Central memory CD8-positive, alpha-beta T cell (primary cell): ENCODE data around the gene ADGRB2.

ENCODE experiments used
- ATAC-seq: fragments of 150-1000 bp; cut with Tn5 transposase; replicated peaks from 2 replicates; pipeline ENCODE4 v1.10.0; 2022; ENCODE audit warnings: mild to moderate bottlenecking, moderate FRiP score, moderate number of reproducible peaks; ENCODE audit not compliant: poor library complexity, severe bottlenecking; ENCODE audit errors: extremely low read depth
- DNase-seq, 2 donors: peaks; one replicate each; pipeline ENCODE4 v3.0.0; 2021; ENCODE audit warnings: low spot score in 2 of 2
- H3K27ac Mint-ChIP-seq: one replicate; pipeline ENCODE4 v1.8.0; 2022; ENCODE audit warnings: low read depth, mild to moderate bottlenecking, moderate library complexity, mixed read lengths
- H3K27me3 Mint-ChIP-seq: one replicate; pipeline ENCODE4 v1.8.0; 2022; ENCODE audit warnings: mixed read lengths
- H3K36me3 Mint-ChIP-seq: one replicate; pipeline ENCODE4 v1.8.0; 2022; ENCODE audit warnings: mild to moderate bottlenecking, moderate library complexity, mixed read lengths; ENCODE audit not compliant: insufficient read depth
- H3K4me1 Mint-ChIP-seq: one replicate; pipeline ENCODE4 v1.8.0; 2022; ENCODE audit warnings: mixed read lengths
- H3K4me3 Mint-ChIP-seq: one replicate; pipeline ENCODE4 v1.8.0; 2022; ENCODE audit warnings: mild to moderate bottlenecking, moderate library complexity, mixed read lengths
- H3K9me3 Mint-ChIP-seq: one replicate; pipeline ENCODE4 v1.8.0; 2022; ENCODE audit warnings: mixed read lengths

Gene ADGRB2

DNA sequence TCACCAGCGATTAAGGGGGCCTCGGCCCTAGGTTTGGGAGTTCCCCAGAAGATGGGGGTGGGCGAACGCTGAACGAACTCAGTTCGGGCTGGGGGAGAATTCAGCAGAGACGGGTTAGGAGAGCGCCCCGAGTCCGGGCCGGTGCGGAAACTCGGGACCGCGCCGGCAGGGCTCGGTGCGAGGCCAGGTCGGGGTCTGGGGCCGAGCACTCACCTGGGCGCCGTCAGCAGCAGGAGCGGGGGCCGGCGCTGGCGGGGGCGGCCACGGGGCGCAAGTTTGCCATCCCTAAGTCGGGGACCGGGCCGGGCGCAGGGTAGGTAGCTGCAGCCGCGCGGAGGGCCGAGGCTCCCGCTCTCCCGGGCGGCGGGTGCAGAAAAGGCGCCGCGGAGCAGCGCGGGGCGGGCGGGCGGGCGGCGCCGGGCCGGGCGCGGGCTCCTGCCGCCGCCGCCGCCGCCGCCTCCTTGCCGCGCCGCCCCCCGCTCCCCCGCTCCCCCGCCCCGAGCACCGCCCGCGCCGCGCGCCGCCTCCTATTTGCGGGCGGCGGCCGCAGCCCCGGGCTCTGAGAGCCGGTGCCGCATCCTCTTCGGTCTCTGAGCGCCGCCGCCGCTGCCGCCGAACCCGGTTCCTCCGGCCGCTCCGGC, 349 bp downstream of the ADGRB2 start:
- ATAC-seq (no peak), DNase-seq (no peak)

GRCh38 chr1:31762726-31763670, 1.1 kb downstream of the ADGRB2 start:
- Mint-ChIP-seq H3K4me1 (peaks cover 27% of the 10 kb centered on the region), H3K27ac (no peak overlapping the region), H3K9me3 (no peaks in the 10 kb centered on the region), H3K36me3 (peaks cover 7% of the 10 kb centered on the region), H3K4me3 (peak overlapping the region; percentile 87), H3K27me3 (no peaks in the 10 kb centered on the region)
- DNase-seq (peak; percentile 45 to 59), ATAC-seq (peak; percentile 47)

More for the DNA sequence above, 349 bp downstream of the ADGRB2 start:
- no peaks in the 10 kb centered on the region for H3K9me3 Mint-ChIP-seq
- peaks cover 7% of the 10 kb centered on the region for H3K36me3 Mint-ChIP-seq
- peak overlapping the region; percentile 87 for H3K4me3 Mint-ChIP-seq
- H3K4me1 Mint-ChIP-seq: peaks cover 30% of the 10 kb centered on the region
- H3K27me3 Mint-ChIP-seq: no peaks in the 10 kb centered on the region
- no peak overlapping the region for H3K27ac Mint-ChIP-seq

- Mint-ChIP-seq H3K27ac (no peak overlapping the region), H3K27me3 (no peaks in the 10 kb centered on the region), H3K4me1 (peaks cover 27% of the 10 kb centered on the region), H3K4me3 (peak overlapping the region; percentile 87), H3K36me3 (peaks cover 5% of the 10 kb centered on the region), H3K9me3 (no peaks in the 10 kb centered on the region)
- DNase-seq (no peak), ATAC-seq (no peak)
Observed at GRCh38 chr1:31762323-31762722, 1.8 kb downstream of the ADGRB2 start.

- Mint-ChIP-seq H3K9me3 (no peaks in the 10 kb centered on the region), H3K36me3 (peaks cover 5% of the 10 kb centered on the region), H3K27me3 (no peaks in the 10 kb centered on the region), H3K4me1 (peaks cover 27% of the 10 kb centered on the region), H3K4me3 (peak overlapping the region; percentile 87), H3K27ac (no peak overlapping the region)
- ATAC-seq: no peak
- no peak for DNase-seq
Observed at GRCh38 chr1:31761883-31762282, 2.3 kb downstream of the ADGRB2 start.

GRCh38 chr1:31760471-31761470, 3.4 kb downstream of the ADGRB2 start:
- H3K36me3 Mint-ChIP-seq: peaks cover 5% of the 10 kb centered on the region
- no peaks in the 10 kb centered on the region for H3K27me3 Mint-ChIP-seq
- no peaks in the 10 kb centered on the region for H3K9me3 Mint-ChIP-seq
- H3K4me1 Mint-ChIP-seq: peaks cover 27% of the 10 kb centered on the region
- DNase-seq (peak; percentile 31 to 32), ATAC-seq (peak; percentile 55)
- H3K4me3 Mint-ChIP-seq: peak overlapping the region; percentile 87
- H3K27ac Mint-ChIP-seq: no peak overlapping the region

DNA sequence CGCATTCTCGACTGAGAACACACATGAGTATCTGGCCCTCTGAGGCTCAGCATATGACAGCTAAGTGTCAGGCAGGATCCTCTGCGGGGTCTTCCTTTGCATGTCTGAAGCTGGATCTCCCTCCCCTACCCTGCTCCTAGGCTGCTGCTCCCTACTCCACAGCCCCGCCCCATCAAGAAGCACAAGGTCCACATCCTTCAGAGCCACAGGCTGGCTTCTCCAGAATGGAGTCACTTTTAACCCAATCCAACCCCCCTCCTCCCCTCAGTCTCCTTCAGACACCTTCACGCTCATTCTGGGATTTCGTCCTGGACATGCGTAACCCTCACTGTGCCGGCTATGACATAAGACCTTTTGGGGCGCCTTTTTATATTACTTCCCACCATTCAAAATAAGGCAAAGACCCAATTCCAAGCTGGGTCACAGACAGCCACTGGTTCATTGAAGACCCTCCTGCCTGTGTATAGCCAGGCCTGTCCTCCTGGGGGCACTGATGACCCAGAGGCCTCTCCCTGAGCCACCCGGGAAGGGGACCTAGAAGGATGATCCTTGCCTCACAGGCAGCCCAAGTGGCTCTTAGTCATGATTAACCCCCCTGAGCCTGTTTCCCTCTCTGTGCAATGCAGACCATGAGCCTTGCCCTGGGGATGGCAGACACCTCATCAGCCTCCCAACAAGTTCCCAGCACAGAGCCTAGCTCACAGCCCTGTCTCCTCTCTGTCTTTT, 4.7 kb downstream of the ADGRB2 start:
- Mint-ChIP-seq H3K27ac (no peak overlapping the region), H3K36me3 (peaks cover 3% of the 10 kb centered on the region), H3K4me3 (peak overlapping the region; percentile 87), H3K27me3 (no peaks in the 10 kb centered on the region), H3K4me1 (peaks cover 27% of the 10 kb centered on the region), H3K9me3 (no peaks in the 10 kb centered on the region)
- DNase-seq (no peak), ATAC-seq (no peak)

GRCh38 chr1:31758823-31759222, 5.3 kb downstream of the ADGRB2 start:
- H3K36me3 Mint-ChIP-seq: peaks cover 3% of the 10 kb centered on the region
- no peaks in the 10 kb centered on the region for H3K9me3 Mint-ChIP-seq
- H3K27me3 Mint-ChIP-seq: no peaks in the 10 kb centered on the region
- no peak overlapping the region for H3K27ac Mint-ChIP-seq
- no peak for ATAC-seq
- peaks cover 27% of the 10 kb centered on the region for H3K4me1 Mint-ChIP-seq
- no peak for DNase-seq
- H3K4me3 Mint-ChIP-seq: no peak overlapping the region

DNA sequence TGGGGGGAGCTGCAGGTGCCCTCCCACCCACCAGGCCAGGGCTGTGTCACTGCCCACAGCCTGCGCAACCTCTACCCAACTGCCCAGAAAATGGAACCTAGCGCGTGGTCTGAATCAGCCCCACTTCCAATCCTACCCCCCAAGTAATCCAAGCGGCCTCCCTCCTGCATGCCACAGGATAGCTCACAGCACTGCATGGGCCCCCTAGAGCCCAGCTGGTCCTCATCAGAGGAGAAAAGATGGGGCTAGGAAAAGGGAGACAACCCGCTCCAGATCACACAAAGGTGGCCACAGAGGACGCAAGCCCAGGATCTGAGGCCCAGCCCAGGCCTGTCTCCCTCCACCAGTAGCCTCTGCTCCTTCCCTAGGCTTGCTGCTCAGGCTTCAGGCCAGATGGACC, 6.2 kb downstream of the ADGRB2 start:
- Mint-ChIP-seq H3K27ac (no peak overlapping the region), H3K4me1 (peaks cover 21% of the 10 kb centered on the region), H3K36me3 (no peaks in the 10 kb centered on the region), H3K27me3 (no peaks in the 10 kb centered on the region), H3K9me3 (no peaks in the 10 kb centered on the region), H3K4me3 (no peak overlapping the region)
- DNase-seq: no peak
- ATAC-seq: no peak

DNA sequence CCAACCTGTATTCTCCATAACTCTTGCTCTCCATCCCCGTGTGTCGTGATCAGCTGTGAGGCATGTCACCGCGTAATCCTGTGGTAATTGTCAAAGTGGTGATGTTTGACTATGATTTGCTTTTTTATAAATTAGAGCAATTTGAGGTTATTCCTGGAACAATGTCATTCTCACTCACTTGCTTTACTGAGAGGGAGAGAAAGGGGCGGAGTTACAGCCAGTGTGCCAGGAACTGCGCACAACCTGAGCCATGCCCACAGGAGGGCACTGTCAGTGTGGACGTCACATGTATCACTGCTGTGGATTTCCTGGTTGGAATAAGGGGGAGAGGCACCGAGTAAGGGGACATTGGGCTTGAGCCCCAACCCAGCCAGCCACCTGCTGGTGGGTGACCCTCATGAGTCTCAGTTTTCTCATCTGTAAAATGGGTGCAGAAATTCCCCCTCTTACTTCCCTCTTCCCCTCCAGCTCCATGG, 6.9 kb downstream of the ADGRB2 start:
- Mint-ChIP-seq H3K27ac (no peak overlapping the region), H3K9me3 (no peaks in the 10 kb centered on the region), H3K27me3 (no peaks in the 10 kb centered on the region), H3K36me3 (peaks cover under 1% of the 10 kb centered on the region), H3K4me1 (peaks cover 23% of the 10 kb centered on the region), H3K4me3 (no peak overlapping the region)
- ATAC-seq (no peak), DNase-seq (no peak)

- DNase-seq (no peak), ATAC-seq (no peak)
- H3K9me3 Mint-ChIP-seq: no peaks in the 10 kb centered on the region
- H3K27ac Mint-ChIP-seq: no peak overlapping the region
- H3K27me3 Mint-ChIP-seq: no peaks in the 10 kb centered on the region
- H3K36me3 Mint-ChIP-seq: peaks cover 1% of the 10 kb centered on the region
- H3K4me3 Mint-ChIP-seq: no peak overlapping the region
- H3K4me1 Mint-ChIP-seq: peaks cover 23% of the 10 kb centered on the region
Observed at GRCh38 chr1:31756578-31756977, 7.6 kb downstream of the ADGRB2 start.

DNA sequence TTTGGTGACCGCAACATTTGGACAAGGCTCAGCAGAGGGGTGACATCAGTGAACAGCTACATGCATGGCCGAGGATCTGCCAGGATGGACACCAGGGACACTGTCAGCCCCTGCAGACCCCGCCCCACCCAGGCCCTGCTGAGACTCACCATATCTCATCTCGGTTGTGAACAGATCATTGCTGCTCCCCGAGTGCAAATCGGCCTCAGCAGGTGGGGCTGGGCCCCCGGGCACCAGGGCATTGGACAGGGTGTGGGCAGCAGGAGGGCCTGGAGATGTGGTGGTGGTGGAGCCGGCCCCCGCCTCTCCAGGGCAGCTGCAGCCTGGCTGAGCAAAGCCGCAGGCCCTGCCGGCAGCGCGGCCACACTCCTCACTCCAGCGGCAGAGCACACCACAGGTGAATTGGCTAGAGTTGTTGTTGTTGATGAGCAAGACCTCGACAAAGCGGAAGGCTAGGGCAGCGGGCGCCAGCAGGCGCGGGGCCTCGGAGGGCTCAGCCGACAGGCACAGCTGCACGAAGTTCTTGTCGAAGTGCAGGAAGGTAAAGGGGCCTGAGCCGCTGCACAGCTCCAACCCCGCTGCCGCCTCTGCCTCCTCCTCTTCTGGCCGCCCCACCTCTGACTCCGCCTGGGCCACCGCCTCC, 8.2 kb downstream of the ADGRB2 start:
- Mint-ChIP-seq H3K4me3 (no peak overlapping the region), H3K4me1 (peaks cover 25% of the 10 kb centered on the region), H3K36me3 (peaks cover 1% of the 10 kb centered on the region), H3K27me3 (no peaks in the 10 kb centered on the region), H3K27ac (no peak overlapping the region), H3K9me3 (no peaks in the 10 kb centered on the region)
- ATAC-seq (no peak), DNase-seq (no peak)
